ENCODE data around the gene IFITM5. TPM values are rescaled to one million over a fixed set of nuclear protein-coding genes. Genes with fewer than 3 reads are reported as not detected.
"Not testable (repeated sequence)": the region's sequence is repeated elsewhere in the genome, so short reads cannot be mapped to it uniquely, and the experiment has no call there.

The IFITM5 gene
- total and polyA plus RNA-seq, 4 donors = 0.29 TPM; not detected in 3

GRCh38 chr11:319121-319887 lies 20.0 kb upstream of the IFITM5 start:
- Histone ChIP-seq H3K4me3 (ENCODE audit: low read depth, low read length) (peak overlapping the region; percentile 62), H3K4me1 (ENCODE audit: control insufficient read depth, insufficient read depth, low read length) (peaks cover 19% of the 10 kb centered on the region), H3K27ac (ENCODE audit: low read depth, low read length) (peak overlapping the region; percentile 71), H3K27me3 (ENCODE audit: control insufficient read depth, insufficient read depth, low read length) (peaks cover 35% of the 10 kb centered on the region)
- 63% methylated on average over 11 of the region's 29 CpGs for WGBS (ENCODE audit: insufficient coverage)
- not testable (repeated sequence) for H3K9me3 ChIP-seq (ENCODE audit: control insufficient read depth, insufficient read depth, low read length); DNase-seq (ENCODE audit: low read depth in 4 of 6, low spot score in 6 of 6); H3K36me3 ChIP-seq (ENCODE audit: control insufficient read depth, insufficient read depth, low read length)

- not testable (repeated sequence) for DNase-seq (ENCODE audit: low read depth in 4 of 6, low spot score in 6 of 6); H3K27ac ChIP-seq (ENCODE audit: low read depth, low read length); H3K36me3 ChIP-seq (ENCODE audit: control insufficient read depth, insufficient read depth, low read length); H3K9me3 ChIP-seq (ENCODE audit: control insufficient read depth, insufficient read depth, low read length)
- WGBS (ENCODE audit: insufficient coverage) = 4% methylated on average over 9 of the region's 79 CpGs
- Histone ChIP-seq H3K4me3 (ENCODE audit: low read depth, low read length) (peak overlapping the region; percentile 62), H3K4me1 (ENCODE audit: control insufficient read depth, insufficient read depth, low read length) (peaks cover 20% of the 10 kb centered on the region), H3K27me3 (ENCODE audit: control insufficient read depth, insufficient read depth, low read length) (peaks cover 42% of the 10 kb centered on the region)
These were observed 19.2 kb upstream of the IFITM5 start for GRCh38 chr11:318405-319120.

GRCh38 chr11:317668-318404 lies 18.5 kb upstream of the IFITM5 start:
- Histone ChIP-seq H3K27me3 (ENCODE audit: control insufficient read depth, insufficient read depth, low read length) (peaks cover 47% of the 10 kb centered on the region), H3K4me1 (ENCODE audit: control insufficient read depth, insufficient read depth, low read length) (peaks cover 25% of the 10 kb centered on the region)
- DNase-seq (ENCODE audit: low read depth in 4 of 6, low spot score in 6 of 6); H3K4me3 ChIP-seq (ENCODE audit: low read depth, low read length); H3K27ac ChIP-seq (ENCODE audit: low read depth, low read length); H3K36me3 ChIP-seq (ENCODE audit: control insufficient read depth, insufficient read depth, low read length); H3K9me3 ChIP-seq (ENCODE audit: control insufficient read depth, insufficient read depth, low read length): not testable (repeated sequence)
- WGBS (ENCODE audit: insufficient coverage) = no CpG with 5 or more reads among the region's 30 CpGs

GRCh38 chr11:316891-317301 lies 17.6 kb upstream of the IFITM5 start:
- peaks cover 25% of the 10 kb centered on the region for H3K4me1 ChIP-seq (ENCODE audit: control insufficient read depth, insufficient read depth, low read length)
- no peaks in the 10 kb centered on the region for H3K9me3 ChIP-seq (ENCODE audit: control insufficient read depth, insufficient read depth, low read length)
- peaks cover 2% of the 10 kb centered on the region for H3K36me3 ChIP-seq (ENCODE audit: control insufficient read depth, insufficient read depth, low read length)
- no peak for DNase-seq (ENCODE audit: low read depth in 4 of 6, low spot score in 6 of 6)
- WGBS (ENCODE audit: insufficient coverage) = 12% methylated on average over 5 of the region's 7 CpGs
- H3K27me3 ChIP-seq (ENCODE audit: control insufficient read depth, insufficient read depth, low read length) = peaks cover 55% of the 10 kb centered on the region
- no peak overlapping the region for H3K27ac ChIP-seq (ENCODE audit: low read depth, low read length)
- H3K4me3 ChIP-seq (ENCODE audit: low read depth, low read length) = no peak overlapping the region

GRCh38 chr11:316031-316701 lies 16.8 kb upstream of the IFITM5 start:
- Histone ChIP-seq H3K27me3 (ENCODE audit: control insufficient read depth, insufficient read depth, low read length) (peaks cover 58% of the 10 kb centered on the region), H3K4me1 (ENCODE audit: control insufficient read depth, insufficient read depth, low read length) (peaks cover 25% of the 10 kb centered on the region), H3K4me3 (ENCODE audit: low read depth, low read length) (peak overlapping the region; percentile 10), H3K36me3 (ENCODE audit: control insufficient read depth, insufficient read depth, low read length) (peaks cover 2% of the 10 kb centered on the region), H3K9me3 (ENCODE audit: control insufficient read depth, insufficient read depth, low read length) (no peaks in the 10 kb centered on the region), H3K27ac (ENCODE audit: low read depth, low read length) (no peak overlapping the region)
- no peak for DNase-seq (ENCODE audit: low read depth in 4 of 6, low spot score in 6 of 6)
- 3% methylated on average over 64 of the region's 64 CpGs for WGBS (ENCODE audit: insufficient coverage)

- Histone ChIP-seq H3K36me3 (ENCODE audit: control insufficient read depth, insufficient read depth, low read length) (peaks cover 2% of the 10 kb centered on the region), H3K9me3 (ENCODE audit: control insufficient read depth, insufficient read depth, low read length) (no peaks in the 10 kb centered on the region), H3K4me1 (ENCODE audit: control insufficient read depth, insufficient read depth, low read length) (peaks cover 25% of the 10 kb centered on the region), H3K4me3 (ENCODE audit: low read depth, low read length) (peak overlapping the region; percentile 16), H3K27me3 (ENCODE audit: control insufficient read depth, insufficient read depth, low read length) (peaks cover 58% of the 10 kb centered on the region), H3K27ac (ENCODE audit: low read depth, low read length) (no peak overlapping the region)
- DNase-seq (ENCODE audit: low read depth in 4 of 6, low spot score in 6 of 6) = no peak
- 14% methylated on average over 32 of the region's 32 CpGs for WGBS (ENCODE audit: insufficient coverage)
These were observed 16.2 kb upstream of the IFITM5 start for GRCh38 chr11:315516-315994.

- H3K4me3 ChIP-seq (ENCODE audit: low read depth, low read length) = peak overlapping the region; percentile 16
- H3K27ac ChIP-seq (ENCODE audit: low read depth, low read length) = no peak overlapping the region
- peaks cover 25% of the 10 kb centered on the region for H3K4me1 ChIP-seq (ENCODE audit: control insufficient read depth, insufficient read depth, low read length)
- H3K9me3 ChIP-seq (ENCODE audit: control insufficient read depth, insufficient read depth, low read length) = no peaks in the 10 kb centered on the region
- DNase-seq (ENCODE audit: low read depth in 4 of 6, low spot score in 6 of 6) = no peak
- WGBS (ENCODE audit: insufficient coverage) = 53% methylated on average over 6 of the region's 9 CpGs
- peaks cover 2% of the 10 kb centered on the region for H3K36me3 ChIP-seq (ENCODE audit: control insufficient read depth, insufficient read depth, low read length)
- peaks cover 58% of the 10 kb centered on the region for H3K27me3 ChIP-seq (ENCODE audit: control insufficient read depth, insufficient read depth, low read length)
These were observed 15.7 kb upstream of the IFITM5 start for GRCh38 chr11:315051-315481.

GRCh38 chr11:314554-314875 lies 15.2 kb upstream of the IFITM5 start:
- Histone ChIP-seq H3K27me3 (ENCODE audit: control insufficient read depth, insufficient read depth, low read length) (peaks cover 57% of the 10 kb centered on the region), H3K4me3 (ENCODE audit: low read depth, low read length) (peak overlapping the region; percentile 6), H3K4me1 (ENCODE audit: control insufficient read depth, insufficient read depth, low read length) (peaks cover 23% of the 10 kb centered on the region)
- H3K9me3 ChIP-seq (ENCODE audit: control insufficient read depth, insufficient read depth, low read length); H3K27ac ChIP-seq (ENCODE audit: low read depth, low read length); DNase-seq (ENCODE audit: low read depth in 4 of 6, low spot score in 6 of 6); H3K36me3 ChIP-seq (ENCODE audit: control insufficient read depth, insufficient read depth, low read length): not testable (repeated sequence)
- WGBS (ENCODE audit: insufficient coverage) = no CpG with 5 or more reads among the region's 6 CpGs
